ENCODE results near the gene CMTM3. TPM values are rescaled to one million over a fixed set of nuclear protein-coding genes. Genes with fewer than 3 reads are reported as not detected.

CMTM3 gene
- total RNA-seq, 2 donors from 2014 or later = 4.0 to 7.9 TPM

DNA sequence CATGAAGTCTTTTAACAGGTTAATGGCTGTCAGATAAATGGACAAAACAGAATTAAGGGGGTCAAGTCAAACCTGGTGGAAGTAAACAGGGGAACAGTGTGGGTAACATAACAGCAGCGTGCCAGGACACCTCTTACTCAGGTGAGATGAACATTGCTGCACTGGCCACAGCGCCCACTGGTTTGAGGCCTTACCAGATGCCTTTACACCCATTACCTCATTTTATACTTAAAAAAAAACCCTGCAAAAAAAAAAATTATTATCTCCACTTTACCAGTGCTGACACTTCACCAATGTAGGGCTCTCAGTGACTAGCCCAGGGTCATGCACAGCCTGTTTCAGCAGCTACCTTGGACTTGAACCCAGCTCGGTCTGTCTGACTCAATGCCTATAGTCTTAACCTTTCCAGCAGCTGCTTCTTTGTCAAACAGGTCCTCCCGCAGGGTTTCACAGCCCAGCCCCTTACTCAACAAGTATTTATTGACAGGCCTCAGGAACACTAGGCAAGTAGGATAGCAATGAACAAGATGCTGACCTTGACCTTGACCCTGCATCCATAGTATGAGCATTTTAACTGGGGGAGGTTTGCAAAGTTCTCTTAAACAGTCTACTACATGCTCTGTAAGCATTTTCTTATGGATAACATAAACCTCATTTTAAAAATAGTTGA is 30.2 kb downstream of the CMTM3 start:
- no peak overlapping the region for H3K4me3 ChIP-seq
- no peaks in the 10 kb centered on the region for H3K4me1 ChIP-seq
- H3K9me3 ChIP-seq = no peaks in the 10 kb centered on the region
- no peak overlapping the region for H3K27ac ChIP-seq
- no peak for DNase-seq
- TF ChIP-seq, protein P1, sequence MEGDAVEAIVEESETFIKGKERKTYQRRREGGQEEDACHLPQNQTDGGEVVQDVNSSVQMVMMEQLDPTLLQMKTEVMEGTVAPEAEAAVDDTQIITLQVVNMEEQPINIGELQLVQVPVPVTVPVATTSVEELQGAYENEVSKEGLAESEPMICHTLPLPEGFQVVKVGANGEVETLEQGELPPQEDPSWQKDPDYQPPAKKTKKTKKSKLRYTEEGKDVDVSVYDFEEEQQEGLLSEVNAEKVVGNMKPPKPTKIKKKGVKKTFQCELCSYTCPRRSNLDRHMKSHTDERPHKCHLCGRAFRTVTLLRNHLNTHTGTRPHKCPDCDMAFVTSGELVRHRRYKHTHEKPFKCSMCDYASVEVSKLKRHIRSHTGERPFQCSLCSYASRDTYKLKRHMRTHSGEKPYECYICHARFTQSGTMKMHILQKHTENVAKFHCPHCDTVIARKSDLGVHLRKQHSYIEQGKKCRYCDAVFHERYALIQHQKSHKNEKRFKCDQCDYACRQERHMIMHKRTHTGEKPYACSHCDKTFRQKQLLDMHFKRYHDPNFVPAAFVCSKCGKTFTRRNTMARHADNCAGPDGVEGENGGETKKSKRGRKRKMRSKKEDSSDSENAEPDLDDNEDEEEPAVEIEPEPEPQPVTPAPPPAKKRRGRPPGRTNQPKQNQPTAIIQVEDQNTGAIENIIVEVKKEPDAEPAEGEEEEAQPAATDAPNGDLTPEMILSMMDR (IDR thresholded peaks at IDR 0.05) = no peak
- no peak overlapping the region for H3K9ac ChIP-seq (ENCODE audit: low read depth in 2 of 2, low read length in 2 of 2)
- intact Hi-C loops (cut with DNase I) = no loop called here
- no peaks in the 10 kb centered on the region for H3K36me3 ChIP-seq
- no peaks in the 10 kb centered on the region for H3K27me3 ChIP-seq

DNA sequence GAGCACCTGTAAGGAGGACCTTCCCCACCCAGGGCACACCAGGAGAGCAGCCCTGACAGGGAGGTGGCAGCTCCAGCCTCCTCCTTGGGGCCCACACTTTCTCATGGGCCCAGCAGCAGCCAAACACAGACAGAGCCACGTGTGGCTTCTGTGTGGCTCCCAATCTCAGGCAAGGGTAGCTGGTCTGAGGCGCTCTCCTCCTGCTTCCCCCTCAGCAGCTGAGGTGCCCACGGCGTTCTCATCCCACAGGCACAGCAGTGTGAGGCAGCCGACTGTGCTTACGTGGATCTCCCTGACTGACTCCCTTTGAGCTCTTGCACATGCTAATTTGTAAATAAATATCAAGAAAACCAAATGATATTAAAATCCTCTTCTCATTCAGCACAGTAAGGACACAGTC is 30.9 kb downstream of the CMTM3 start:
- TF ChIP-seq, protein P1 (IDR thresholded peaks at IDR 0.05) = no peak
- H3K27ac ChIP-seq = no peak overlapping the region
- no peaks in the 10 kb centered on the region for H3K27me3 ChIP-seq
- H3K9ac ChIP-seq (ENCODE audit: low read depth in 2 of 2, low read length in 2 of 2) = no peak overlapping the region
- no peak overlapping the region for H3K4me3 ChIP-seq
- no peaks in the 10 kb centered on the region for H3K36me3 ChIP-seq
- DNase-seq = no peak
- intact Hi-C loops (cut with DNase I) = no loop called here
- H3K9me3 ChIP-seq = no peaks in the 10 kb centered on the region
- no peaks in the 10 kb centered on the region for H3K4me1 ChIP-seq

DNA sequence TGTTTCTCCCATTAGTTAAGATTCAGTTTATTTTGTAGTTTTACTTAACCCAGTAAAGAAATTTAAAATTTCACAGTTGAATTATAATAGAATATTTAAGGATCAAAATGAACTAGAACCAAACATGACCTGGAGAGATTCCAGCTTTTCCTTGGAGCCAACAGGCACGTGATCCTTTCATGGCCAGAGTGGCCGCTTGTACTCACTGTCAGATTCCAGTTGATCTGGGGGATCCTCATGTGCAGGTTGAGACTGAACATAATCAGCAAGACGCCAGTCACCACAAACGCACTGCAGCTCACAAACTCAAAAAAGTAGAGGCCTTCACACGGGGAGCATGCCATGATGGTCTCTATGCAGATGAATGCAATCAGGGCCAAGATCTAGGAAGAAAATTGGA is 31.7 kb downstream of the CMTM3 start:
- no peak overlapping the region for H3K27ac ChIP-seq
- no peaks in the 10 kb centered on the region for H3K9me3 ChIP-seq
- no peaks in the 10 kb centered on the region for H3K36me3 ChIP-seq
- TF ChIP-seq, protein P1 (IDR thresholded peaks at IDR 0.05) = no peak
- H3K4me1 ChIP-seq = no peaks in the 10 kb centered on the region
- intact Hi-C loops (cut with DNase I) = no loop called here
- H3K4me3 ChIP-seq = no peak overlapping the region
- H3K9ac ChIP-seq (ENCODE audit: low read depth in 2 of 2, low read length in 2 of 2) = no peak overlapping the region
- no peaks in the 10 kb centered on the region for H3K27me3 ChIP-seq
- no peak for DNase-seq

DNA sequence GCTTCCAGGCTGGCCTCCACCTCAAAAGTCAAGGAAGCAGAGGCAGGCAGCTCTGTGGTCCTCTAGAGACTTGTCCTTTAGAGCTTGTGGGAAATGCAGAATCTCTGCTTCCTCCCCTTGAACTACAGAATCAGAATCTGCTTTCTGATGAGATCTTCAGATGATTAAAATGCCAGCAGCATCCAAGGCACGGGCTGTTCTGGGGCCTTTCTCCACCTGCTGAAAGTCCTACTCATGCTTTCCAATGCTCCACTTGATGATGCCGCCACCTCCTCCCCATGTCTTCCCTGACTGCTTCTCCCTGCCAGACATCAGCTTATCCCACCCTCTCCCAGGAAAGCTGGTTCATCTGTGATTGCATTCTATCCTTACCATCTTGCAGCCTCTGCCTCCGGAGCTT is 33.3 kb downstream of the CMTM3 start:
- TF ChIP-seq, protein P1 (IDR thresholded peaks at IDR 0.05) = no peak
- H3K9ac ChIP-seq (ENCODE audit: low read depth in 2 of 2, low read length in 2 of 2) = no peak overlapping the region
- no peak overlapping the region for H3K4me3 ChIP-seq
- H3K36me3 ChIP-seq = no peaks in the 10 kb centered on the region
- intact Hi-C loops (cut with DNase I) = no loop called here
- H3K27me3 ChIP-seq = no peaks in the 10 kb centered on the region
- no peak for DNase-seq
- no peaks in the 10 kb centered on the region for H3K4me1 ChIP-seq
- H3K27ac ChIP-seq = no peak overlapping the region
- H3K9me3 ChIP-seq = no peaks in the 10 kb centered on the region

DNA sequence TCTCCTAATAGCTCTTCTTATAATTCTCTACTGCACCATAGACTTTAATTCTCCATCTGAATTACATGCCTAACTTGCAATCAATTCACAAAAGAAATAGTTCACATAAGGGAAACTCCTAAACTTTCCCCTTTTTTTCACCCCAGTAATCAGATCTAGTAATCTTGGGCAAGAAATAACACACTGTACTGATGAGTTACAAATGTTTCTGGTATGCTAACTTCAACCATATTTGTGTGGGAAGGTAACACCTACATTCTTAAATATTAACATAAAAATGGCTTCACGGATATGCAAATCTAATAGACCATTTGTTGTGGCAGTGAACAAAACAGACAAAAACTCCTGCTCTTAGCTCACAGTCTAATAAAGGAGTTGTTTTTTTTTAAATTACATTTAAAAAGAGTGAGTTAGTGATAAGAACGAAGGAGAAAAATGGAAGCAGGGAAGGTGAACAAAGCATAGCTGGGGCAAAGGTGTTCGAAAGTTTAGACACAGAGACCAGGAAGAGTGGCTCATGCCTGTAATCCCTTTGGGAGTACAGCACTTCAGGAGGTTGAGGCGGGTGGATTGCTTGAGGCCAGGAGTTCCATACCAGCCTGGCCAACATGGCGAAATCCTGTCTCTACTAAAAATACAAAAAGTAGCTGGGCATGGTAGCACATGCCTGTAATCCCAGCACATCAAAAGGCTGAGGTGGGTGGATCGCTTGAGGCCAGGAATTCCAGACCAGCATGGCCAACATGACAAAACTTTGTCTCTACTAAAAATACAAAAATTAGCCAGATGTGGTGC is 34.8 kb downstream of the CMTM3 start:
- no peak overlapping the region for H3K27ac ChIP-seq
- H3K27me3 ChIP-seq = no peaks in the 10 kb centered on the region
- no peaks in the 10 kb centered on the region for H3K4me1 ChIP-seq
- no peak overlapping the region for H3K4me3 ChIP-seq
- no peaks in the 10 kb centered on the region for H3K9me3 ChIP-seq
- DNase-seq = no peak
- intact Hi-C loops (cut with DNase I) = no loop called here
- H3K9ac ChIP-seq (ENCODE audit: low read depth in 2 of 2, low read length in 2 of 2) = no peak overlapping the region
- no peaks in the 10 kb centered on the region for H3K36me3 ChIP-seq
- TF ChIP-seq, protein P1 (IDR thresholded peaks at IDR 0.05) = no peak

Data from colonic mucosa (tissue), 4 donors.